Astrocyte of the spinal cord (primary cell): ENCODE measurements around the gene AKT3.

ENCODE experiments used
- DNase-seq: peaks from one replicate; pipeline ENCODE4 v3.0.0; 2011; ENCODE audit warnings: low read depth, low spot score
- H3K4me3 ChIP-seq: 2 replicates; pipeline ENCODE4 v1.5.1; 2011; ENCODE audit warnings: low read depth, mild to moderate bottlenecking, low read length, moderate library complexity
- CTCF ChIP-seq: IDR thresholded peaks from 2 replicates; pipeline ENCODE4 v1.5.1; 2012; ENCODE audit warnings: low read depth, mild to moderate bottlenecking, low read length, inconsistent platforms
- in situ Hi-C: cut with HindIII; loops from 2 replicates; pipeline ENCODE4 v1.10.0; 2017; ENCODE audit warnings: low sequenced_read_pairs

The AKT3 gene

GRCh38 chr1:243507001-243507671, 342.9 kb downstream of the AKT3 start:
- no peak for TF ChIP-seq CTCF
- H3K4me3 ChIP-seq, result no peak overlapping the region
- in situ Hi-C loops, result no loop called here
- no peak for DNase-seq

GRCh38 chr1:243505986-243506689, 343.9 kb downstream of the AKT3 start:
- in situ Hi-C loops, result no loop called here
- no peak for DNase-seq
- TF ChIP-seq CTCF, result no peak
- no peak overlapping the region for H3K4me3 ChIP-seq

GRCh38 chr1:243503155-243503554, 346.9 kb downstream of the AKT3 start:
- in situ Hi-C loops, result no loop called here
- DNase-seq, result no peak
- H3K4me3 ChIP-seq, result no peak overlapping the region
- no peak for TF ChIP-seq CTCF

GRCh38 chr1:243501002-243501401, 349.0 kb downstream of the AKT3 start:
- no peak overlapping the region for H3K4me3 ChIP-seq
- in situ Hi-C loops, result no loop called here
- DNase-seq, result peak; percentile 88
- TF ChIP-seq CTCF, result no peak

GRCh38 chr1:243500512-243500911, 349.5 kb downstream of the AKT3 start:
- no peak overlapping the region for H3K4me3 ChIP-seq
- DNase-seq, result no peak
- TF ChIP-seq CTCF, result no peak
- in situ Hi-C loops, result no loop called here

GRCh38 chr1:243499711-243500110, 350.3 kb downstream of the AKT3 start:
- in situ Hi-C loops, result no loop called here
- DNase-seq, result no peak
- TF ChIP-seq CTCF, result no peak
- no peak overlapping the region for H3K4me3 ChIP-seq
